ENCODE results near the gene FURIN.
"Not testable (repeated sequence)": the region's sequence is repeated elsewhere in the genome, so short reads cannot be mapped to it uniquely, and the experiment has no call there.

The FURIN gene

DNA sequence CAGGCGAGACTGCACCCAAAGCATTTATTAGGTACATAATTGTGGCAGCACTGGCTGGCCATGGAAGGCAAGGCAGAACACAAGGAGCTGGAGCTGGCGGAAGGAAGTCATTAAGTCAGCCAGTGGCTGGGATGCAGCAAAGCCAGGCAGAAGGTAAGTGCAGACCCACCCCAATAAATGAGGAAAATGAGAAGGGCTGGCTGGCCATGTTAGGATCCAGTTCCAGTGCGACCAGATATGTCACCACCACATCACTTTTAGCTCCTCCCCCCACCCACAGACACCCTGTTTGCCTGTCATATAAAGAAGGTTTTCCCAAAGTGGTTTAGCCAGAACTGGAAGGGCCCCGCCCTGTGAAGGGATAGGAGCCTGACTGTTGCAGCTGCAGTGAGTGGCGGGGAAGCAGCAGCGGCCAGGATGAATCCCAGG, at the start of gene FURIN:
Gene FURIN, plus strand, starts transcription at position 328 of the 429 bp plus-strand sequence. CDS start 7,153 bp downstream, outside the sequence.
- DNase-seq: no peak

DNA sequence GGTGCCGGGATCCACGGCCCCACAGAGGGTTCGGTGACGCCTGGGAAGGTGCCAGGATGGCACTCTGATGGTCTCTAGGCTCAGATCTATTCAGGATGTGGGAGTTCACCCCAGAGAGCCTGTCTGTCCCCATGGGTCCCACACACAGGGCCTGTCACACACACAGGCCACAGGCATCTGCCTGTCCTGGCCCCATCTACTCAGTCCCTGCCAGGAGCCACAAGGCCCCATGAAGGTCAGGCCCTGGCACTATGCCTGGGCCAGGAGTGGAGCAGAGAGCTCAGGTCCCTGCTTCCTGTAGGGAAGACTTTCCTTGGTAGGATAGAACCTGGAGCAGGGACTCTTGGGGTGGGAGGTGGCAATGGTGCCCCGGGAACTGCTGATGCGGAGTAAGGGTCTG, 49.0 kb upstream of the FURIN start:
- no peak for DNase-seq

DNA sequence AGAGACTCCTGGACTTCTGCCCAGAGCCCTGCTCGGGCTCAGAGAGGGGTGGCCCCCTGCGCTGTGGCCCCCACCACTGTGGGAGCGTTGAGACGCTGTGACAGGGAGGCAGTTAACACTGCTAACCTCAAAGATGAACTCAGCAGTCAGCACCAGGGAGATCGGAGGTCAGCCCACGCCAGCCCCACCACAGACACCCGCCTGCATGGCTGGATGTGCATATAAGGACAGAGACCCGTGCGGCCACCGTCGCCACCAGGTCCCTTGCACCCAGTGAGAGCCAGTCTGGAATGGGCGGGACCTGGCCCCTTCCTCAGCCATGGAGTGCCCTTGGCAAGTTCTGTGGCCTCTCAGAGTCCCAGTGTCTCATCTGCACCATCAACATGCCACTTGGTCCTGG, 48.5 kb upstream of the FURIN start:
- no peak for DNase-seq

DNA sequence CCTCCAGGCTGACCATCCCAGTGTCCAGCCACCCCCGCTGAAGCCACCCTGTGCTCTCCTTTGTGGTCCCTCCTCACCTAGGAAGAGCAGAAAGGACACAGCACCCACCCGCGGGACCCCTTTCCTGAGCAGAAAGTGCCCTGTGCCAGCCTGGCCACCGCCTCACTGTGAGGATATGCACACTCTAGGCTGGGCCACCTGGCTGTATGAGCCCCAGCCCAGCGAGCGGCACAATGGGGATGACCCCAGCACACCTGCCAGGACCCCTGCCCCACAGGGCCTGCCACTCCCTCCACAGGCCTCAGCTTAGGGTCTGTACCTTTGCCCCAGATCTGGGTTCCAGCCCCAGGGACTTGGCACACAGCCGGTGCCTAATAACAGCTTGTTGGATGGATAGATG, 47.9 kb upstream of the FURIN start:
- DNase-seq: no peak

DNA sequence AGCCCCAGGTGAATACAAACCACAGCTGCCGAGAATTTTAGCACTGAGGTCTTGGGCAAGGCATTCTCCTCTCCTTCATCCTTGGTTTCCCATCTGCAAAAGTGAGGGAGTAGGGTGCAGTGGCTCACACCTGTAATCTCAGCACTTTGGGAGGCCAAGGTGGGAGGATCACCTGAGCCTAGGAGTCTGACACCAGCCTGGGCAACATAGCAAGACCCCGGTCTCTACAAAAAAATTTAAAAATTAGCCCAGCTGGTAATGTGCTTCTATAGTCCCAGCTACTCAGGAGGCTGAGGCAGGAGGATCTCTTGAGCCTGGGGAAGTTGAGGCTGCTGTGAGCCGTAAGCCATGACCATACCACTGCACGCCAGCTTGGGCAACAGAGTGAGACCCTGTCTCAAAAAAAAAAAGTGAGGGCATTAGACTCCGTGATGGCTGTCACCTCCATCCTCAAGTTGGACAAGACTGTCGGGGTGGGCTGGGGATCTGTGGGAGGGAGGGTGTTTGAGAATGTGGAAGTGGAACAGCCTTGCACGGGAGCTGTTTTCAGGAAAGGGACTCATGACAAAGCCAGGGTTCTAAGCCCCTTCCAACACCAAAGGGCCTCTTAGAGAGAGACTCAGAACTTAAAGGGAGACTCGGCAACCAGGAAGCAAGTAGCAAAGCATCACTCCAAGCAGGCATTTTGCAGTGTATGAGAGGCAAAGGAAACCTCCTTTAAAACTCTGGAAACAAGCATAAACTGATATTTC, 46.0 kb upstream of the FURIN start:
- no peak for DNase-seq

DNA sequence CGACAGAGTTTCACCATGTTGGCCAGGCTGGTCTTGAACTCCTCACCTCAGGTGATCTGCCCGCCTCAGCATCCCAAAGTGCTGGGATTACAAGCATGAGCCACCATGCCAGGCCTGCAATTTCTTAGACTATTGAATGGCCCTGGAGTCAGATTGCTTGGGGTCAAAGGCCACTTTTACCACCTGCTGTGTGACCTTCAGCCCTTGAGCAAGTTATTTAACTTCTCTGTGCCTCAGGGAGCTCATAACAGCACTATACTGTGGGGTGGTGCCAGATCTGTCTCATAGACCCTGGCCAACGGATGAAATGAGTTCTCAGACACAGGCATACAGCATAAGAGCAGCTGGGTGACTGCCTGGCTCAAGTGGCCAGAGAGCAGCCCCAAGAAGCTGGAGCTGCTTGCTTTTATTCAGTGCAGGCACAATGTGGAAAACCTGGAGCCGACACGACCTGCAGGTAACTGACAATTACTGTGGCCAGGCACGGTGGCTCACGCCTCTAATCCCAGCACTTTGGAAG, 44.9 kb upstream of the FURIN start:
- no peak for DNase-seq

DNA sequence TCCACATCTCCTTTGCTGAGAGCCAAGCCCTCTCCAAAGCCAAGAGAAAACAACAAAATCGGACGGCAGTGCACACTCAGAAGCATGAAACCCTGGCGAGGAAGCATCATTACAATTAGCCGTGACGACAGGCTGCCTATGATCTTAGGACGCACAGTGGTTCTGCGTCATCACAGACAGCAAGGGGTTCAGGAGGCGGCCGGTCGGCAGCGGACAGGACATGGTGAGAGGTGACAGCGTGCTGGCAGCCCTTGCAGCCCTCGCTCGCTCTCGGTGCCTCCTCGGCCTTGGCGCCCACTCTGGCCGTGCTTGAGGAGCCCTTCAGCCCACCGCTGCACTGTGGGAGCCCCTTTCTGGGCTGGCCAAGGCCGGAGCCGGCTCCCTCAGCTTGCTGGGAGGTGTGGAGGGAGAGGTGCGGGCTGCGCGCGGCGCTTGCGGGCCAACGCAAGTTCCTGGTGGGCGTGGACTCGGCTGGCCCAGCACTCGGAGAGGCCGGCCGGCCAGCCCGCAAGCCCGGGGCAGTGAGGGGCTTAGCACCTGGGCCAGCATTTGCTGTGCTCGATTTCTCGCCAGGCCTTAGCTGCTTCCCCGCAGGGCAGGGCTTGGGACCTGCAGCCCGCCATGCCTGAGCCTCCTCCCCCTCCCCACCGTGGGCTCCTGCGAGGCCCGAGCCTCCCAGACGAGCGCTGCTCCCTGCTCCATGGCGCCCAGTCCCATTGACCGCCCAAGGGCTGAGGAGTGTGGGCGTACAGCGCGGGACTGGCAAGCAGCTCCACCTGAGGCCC, 43.1 kb upstream of the FURIN start:
- DNase-seq: not testable (repeated sequence)

DNA sequence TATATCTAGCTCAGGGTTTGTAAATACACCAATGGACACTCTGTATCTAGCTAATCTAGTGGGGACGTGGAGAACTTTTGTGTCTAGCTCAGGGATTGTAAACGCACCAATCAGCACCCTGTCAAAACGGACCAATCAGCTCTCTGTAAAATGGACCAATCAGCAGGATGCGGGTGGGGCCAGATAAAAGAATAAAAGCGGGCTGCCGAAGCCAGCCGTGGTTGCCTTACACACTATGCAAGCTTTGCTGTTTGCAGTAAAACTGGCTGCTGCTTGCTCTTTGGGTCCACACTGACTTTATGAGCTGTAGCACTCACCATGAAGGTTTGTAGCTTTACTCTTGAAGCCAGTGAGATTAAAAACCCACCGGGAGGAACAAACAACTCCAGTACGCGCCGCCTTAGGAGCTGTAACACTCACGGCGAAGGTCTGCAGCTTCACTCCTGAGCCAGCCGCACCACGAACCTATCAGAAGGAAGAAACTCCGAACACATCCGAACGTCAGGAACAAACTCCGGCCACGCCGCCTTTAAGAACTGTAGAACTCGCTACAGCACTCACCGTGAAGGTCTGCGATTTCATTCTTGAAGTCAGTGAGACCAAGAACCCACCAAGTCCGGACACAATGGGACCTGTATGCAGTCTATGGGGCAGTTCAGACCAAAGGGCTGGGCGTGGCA, 42.0 kb upstream of the FURIN start:
- DNase-seq: not testable (repeated sequence)

DNA sequence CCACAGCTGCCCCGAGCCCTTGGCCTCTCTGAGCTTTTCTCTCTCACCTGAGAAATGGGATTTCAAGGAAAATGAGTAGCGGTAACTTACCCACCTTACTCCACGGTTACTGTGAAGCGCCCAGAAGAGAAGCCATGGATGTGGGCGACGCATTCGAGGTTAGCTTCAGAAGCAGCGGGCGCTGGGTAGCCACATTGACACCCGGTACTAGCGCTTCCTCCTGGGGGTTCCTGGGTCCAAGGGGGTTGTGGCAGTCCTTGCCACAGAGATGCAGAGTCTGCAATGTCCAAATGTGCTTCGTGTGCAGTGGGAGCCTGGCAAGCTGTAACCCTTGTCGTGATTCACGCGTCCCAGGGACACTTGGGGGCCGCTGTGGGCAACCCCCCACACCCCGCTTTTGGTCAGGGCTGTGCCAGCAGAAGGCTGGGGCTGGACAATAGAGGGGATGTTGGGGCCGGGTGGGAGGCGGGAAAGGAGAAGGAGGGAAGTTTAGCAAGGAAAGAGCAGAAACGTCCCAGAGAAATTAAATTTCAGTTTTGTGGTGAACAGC, 41.4 kb upstream of the FURIN start:
- no peak for DNase-seq

DNA sequence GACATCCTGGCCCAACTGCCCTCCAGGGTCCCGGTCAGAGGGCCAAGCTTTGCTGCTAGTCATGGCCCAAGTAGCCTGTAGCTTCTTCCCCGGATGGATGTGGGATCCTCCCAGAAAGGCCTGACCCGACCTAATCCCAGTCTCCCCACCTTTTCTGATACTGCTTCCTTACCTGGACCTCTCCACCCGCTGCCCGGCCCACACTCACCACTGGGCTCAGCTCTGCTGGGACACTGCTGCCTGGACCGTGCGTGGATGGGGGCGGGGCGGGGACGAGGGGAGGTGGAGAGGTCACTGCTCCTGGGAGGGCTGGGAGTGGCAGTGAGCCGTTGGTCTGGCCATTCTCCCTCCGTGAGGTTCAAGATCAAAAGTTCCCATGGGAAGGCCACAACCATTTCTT, 40.3 kb upstream of the FURIN start:
- DNase-seq: no peak

DNA sequence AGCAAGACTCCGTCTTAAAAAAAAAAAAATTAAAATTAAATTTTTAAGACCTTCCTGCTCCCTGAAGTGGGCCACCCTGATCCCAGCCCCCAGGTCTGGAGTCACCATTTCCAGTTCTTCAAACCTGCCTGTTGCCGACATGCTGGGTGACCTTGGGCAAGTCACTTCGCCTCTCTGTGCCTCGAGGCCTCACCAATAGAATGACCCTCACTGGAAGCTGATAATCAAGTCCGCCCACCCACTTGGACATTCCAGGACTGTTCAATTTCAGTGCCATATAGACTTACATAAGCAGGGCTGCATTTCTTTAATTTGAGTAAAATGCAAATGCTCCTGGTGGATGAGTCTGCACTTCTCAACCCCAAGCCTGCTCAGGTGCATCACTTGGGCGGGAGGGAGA, 39.3 kb upstream of the FURIN start:
- DNase-seq: no peak

DNA sequence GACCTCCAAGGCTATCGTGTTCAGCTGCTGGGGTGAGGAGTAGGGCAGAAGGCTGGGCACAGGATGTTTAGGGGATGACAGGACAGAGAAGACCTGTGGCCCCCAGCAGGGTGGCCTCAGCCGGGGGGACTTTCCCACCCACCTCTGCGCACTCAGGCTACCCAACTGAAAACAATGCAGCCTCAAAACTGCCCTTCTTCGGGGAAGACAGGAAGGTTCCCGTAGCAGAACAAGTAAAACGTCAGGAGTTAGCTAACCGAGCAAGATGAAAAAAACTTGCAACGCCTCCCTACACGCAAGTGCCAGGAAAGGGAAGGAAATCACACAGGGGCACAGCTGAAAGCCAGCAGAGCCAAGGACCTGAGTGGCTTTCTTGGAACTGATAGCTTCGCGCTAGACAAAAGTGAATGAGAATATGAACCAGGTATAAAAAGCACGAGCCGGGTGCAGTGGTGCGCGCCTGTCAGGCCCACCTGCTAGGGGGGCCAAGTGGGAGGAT, 38.4 kb upstream of the FURIN start:
- no peak for DNase-seq

DNA sequence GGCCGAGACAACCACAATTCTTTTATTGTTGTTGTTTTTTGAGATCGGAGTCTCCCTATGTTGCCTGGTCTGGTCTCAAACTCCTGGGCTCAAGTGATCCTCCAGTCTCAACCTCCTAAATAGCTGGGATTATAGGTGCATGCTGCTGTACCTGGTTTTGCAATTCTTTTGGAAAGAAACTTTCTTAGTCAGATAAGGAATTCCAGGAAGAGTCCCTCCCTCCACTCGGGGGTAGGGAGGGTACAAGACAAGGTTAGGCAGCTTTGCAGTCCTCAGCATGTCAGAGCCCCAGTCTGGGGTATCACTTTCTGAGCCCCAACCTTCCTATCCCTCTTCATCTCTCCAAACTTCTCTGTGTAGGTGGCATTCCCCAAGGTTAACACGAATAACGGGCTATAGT, 33.8 kb upstream of the FURIN start:
- DNase-seq: no peak

DNA sequence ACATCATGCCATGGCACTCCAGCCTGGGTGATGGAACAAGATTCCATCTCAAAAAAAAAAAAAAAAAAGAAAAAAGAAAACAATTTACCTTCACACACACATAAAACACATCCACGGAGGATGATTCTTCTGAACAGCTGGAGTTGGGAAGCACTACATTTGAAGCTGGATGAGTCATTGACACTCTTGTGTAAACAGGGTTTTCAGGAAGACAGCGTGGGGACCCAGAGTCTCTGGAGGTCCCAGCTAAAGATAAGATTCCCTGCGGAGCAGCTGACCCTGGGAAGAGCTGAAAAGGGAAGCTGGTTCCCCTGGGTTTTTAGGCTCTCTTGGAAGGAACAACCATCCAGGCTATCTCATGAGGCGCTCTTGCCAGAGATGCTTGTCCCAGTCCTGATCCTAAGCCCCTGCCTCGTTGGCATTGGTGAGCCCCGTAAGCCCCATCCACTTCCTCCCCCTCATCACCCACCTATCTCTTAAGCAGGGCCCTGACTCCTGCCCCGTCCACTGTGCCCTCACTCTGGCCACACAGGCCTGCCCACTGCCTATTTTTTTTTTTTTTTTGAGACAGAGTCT, 32.0 kb upstream of the FURIN start:
- peak; percentile 54 for DNase-seq

DNA sequence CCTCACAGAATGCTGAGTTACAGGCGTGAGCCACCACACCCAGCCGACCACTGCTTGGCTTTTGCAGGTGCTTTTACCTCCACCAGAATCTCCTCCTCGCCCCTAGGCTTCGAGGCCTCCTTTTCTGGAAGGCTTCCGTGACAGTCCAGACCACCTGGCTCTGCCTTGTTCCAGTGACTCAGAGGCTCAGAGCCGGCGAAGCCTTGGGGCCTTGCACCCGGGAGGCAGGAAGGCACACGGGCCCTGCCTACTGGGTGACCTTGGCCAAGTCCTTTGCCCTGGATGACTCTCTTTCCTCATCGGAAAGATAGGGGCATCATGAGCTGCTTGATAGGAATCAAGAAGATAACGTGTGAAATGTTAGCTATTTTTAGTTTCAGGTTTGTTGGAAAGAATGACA, 31.3 kb upstream of the FURIN start:
- DNase-seq: no peak

DNA sequence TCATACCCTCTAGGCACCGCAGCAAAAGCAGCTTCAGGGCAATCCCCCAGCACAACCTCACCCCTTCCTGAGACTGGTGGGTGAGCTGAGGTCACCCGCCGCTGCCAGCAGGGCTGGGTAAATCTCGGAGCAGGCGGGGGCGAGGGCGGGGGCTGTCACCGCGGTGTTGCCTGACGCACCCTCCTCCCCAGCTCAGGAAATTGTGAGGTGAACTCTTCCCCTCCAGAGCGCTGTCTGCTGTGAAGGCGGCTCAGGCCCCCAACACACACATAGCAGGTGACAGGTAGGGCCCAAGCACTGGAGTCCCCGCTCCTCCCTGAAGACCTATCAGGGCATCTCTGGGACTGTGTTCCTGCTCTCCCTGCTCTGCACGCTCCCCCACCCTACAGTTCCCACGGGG, 30.2 kb upstream of the FURIN start:
- DNase-seq: no peak

DNA sequence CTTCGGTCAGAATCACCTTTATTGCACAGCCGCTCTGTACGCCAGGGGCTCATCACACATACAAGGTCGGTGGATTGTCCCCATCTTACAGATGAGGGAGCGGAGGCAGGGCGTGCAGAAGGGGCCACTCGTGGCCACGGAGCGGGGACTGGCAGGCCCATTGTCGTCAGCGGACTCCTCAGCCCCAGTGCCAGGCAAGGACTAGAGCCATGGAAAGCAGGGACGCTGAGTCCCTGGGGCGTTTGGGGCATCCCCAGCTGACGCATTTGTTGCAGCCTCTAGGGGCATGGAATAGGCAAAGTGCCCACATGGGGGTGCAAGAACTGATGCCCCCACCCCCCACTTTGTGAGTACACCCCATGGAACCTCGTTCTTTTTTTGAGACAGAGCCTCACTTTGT, 29.8 kb upstream of the FURIN start:
- no peak for DNase-seq

DNA sequence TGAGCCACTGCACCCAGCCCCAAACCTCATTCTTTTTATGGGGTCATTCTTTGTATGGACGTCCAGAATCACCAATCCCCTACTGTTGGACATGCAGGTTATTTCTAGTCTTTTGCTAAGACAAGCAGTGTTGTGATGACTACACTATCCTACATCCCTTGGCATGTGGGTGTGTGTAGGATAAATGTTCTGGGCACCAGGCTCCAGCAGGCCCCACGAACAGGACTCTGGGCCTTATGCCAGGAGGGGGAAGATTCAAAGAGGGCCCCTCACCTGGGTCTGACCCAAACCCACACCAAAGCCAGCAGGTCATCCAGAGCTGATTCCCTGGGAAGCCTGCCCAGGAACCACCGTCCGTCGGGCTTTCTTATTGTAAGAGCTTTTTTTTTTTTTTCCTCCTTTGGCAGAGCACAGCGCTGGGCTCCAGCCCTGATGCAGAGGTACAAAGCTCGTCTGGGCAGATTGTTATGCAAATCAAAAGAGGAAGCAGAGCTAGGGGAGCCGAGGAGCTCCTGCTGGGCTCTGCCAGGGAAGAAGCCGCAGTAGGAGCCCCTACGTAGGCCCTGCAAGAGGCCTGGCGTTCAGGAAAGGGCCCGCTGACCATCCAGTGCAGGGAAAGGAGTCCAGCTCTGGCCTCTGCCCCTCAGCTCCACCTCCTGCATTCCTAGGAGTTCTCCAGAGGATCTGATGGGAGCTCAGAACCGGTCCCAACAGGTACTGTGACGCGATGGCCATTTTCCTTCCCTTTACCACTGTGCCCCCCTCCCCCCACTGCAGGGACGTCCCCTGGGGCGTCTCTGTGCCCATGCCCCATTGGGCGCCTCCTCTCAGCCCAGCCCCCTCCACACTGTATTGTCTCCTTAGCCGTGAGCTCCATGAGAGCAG, 29.0 kb upstream of the FURIN start:
- no peak for DNase-seq

DNA sequence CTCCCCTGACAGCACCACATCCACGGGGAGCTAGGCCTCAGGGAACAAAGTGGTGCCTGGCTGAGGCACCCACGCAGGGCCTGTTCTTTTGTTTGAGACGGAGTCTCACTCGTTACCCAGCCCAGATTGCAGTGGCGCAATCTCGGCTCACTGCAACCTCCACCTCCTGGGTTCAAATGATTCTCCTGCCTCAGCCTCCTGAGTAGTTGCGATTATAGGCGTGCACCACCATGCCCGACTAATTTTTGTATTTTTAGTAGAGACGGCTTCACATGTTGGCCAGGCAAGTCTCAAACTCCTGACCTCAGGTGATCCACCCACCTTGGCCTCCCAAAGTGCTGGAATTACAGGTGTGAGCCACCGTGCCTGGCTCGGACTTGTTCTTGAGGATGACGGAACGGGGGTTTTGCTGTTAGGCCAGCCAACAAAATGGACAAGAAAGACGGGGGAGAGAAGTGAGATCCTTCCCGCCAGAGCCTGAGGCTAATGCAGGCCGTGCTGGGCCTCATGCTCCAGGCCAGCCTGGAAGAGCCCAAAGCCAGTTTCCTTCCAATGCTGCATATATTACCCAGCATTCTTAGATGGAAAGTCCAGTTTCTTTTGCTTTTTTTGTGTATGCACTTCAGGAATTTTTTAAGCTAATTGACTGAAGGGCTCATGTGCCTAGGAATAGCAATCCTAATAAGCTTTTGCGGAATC, 28.1 kb upstream of the FURIN start:
- no peak for DNase-seq

DNA sequence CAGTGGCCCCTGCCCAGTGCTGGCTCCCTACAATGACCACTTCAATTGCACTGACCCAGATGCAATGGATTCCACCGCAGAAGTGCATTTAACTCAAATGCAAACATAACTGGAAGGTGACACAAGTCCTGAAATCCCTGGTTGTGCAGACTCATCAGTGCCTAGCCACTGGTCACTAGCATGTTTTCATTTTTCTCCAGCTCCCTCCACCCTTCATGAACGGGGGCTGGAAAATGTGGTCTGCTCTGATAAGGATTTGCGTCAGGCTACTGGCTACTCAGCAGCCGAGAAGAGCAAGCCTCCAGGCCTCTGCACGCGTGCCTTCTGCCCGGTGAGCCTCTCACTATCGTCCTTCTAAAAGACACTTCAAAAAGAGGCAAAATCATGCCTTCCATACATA, 27.4 kb upstream of the FURIN start:
- no peak for DNase-seq

DNA sequence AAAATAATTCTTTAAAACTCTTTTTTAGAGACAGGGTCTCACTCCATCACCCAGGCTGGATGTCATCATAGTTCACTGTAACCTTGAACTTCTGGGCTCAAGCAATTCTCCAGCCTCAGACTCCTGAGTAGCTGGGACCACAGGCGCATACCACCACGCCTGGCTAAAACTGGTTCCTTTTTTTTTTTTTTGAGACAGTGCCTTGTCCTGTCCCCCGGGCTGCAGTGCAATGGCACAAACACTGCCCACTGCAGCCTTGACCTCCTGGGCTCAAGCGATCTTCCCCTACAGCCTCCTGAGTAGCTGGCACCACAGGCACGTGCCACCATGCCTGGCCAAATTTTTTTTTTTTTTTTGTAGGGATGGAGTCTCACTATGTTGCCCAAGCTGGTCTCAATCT, 23.7 kb upstream of the FURIN start:
- no peak for DNase-seq

Data from NCI-H2171 treated with DMSO at 0.1 percent for 48 hours (cell line).